HepG2 (cell line): ENCODE data around the gene ISG20. TPM values are rescaled to one million over a fixed set of nuclear protein-coding genes. Genes with fewer than 3 reads are reported as not detected.

Source experiments
- ATAC-seq: fragments of 200-7000 bp; cut with Tn5 transposase; 3 replicates; pipeline ENCODE4 v1.9.1; 2020; ENCODE audit warnings: mild to moderate bottlenecking, moderate library complexity
- BruUV-seq: library from RNA; stranded (reverse); fragments of 400-500 nt; replicated peaks from 2 replicates; lab custom pipeline; 2021; lab: Mats Ljungman, UMichigan
- CTCF ChIA-PET: fragments of 300-600 bp; formaldehyde crosslinking; extraction: SDS; loops from one replicate; lab custom pipeline; 2021; ENCODE audit warnings: low total read pairs, inconsistent platforms, low intra/inter-chr PET ratio; lab: Yijun Ruan, JAX
- POLR2A ChIA-PET: fragments of 350-600 bp; sonication (Branson Sonifier 250); formaldehyde crosslinking; loops from one replicate; lab custom pipeline; 2020; ENCODE audit warnings: antibody characterized with exemption, inconsistent platforms; lab: Yijun Ruan, JAX
- DNase-seq: peaks from one replicate; pipeline ENCODE4 v3.0.0-alpha.2; 2015; ENCODE audit warnings: low spot score
- FAIRE-seq: peaks from 3 replicates; lab custom pipeline; 2011; peaks lifted over from hg19 to GRCh38; lab: Jason Lieb, UNC
- H2AFZ ChIP-seq: one replicate; pipeline ENCODE4 v1.6.1; 2011; ENCODE audit warnings: low read length, inconsistent platforms
- H3K27ac ChIP-seq: fragments of 300-600 bp; 3 replicates; pipeline ENCODE4 v1.8.0; 2011; ENCODE audit warnings: mixed run types, mild to moderate bottlenecking, mixed read lengths, low read length, inconsistent platforms; ENCODE audit not compliant: insufficient read depth; ENCODE audit errors: extremely low read length
- H3K27me3 ChIP-seq, 2 experiments: fragments of 200-600 bp in 1 of 2; 2 replicates in 1 of 2; 3 replicates in 1 of 2; pipeline versions ENCODE4 v1.6.0 to v1.8.0; 2011; ENCODE audit warnings: low read length in 2 of 2, mild to moderate bottlenecking in 2 of 2, moderate library complexity in 2 of 2, inconsistent platforms in 1 of 2; ENCODE audit not compliant: insufficient read depth in 2 of 2, control insufficient read depth in 1 of 2
- H3K36me3 ChIP-seq, 2 experiments: fragments of 200-600 bp in 1 of 2; replicated peaks in 1 of 2; 2 replicates in 1 of 2; 3 replicates in 1 of 2; pipeline versions ENCODE4 v1.5.1 to v1.8.0; 2011; ENCODE audit warnings: low read length in 2 of 2, inconsistent platforms in 1 of 2; ENCODE audit not compliant: insufficient read depth in 2 of 2, control insufficient read depth in 1 of 2
- H3K4me1 ChIP-seq: 2 replicates; pipeline ENCODE4 v1.5.1; 2012; ENCODE audit warnings: low read length, inconsistent platforms; ENCODE audit not compliant: insufficient read depth
- H3K4me2 ChIP-seq: 2 replicates; pipeline ENCODE4 v1.6.0; 2011; ENCODE audit warnings: low read depth, low read length, inconsistent platforms
- H3K4me3 ChIP-seq, 3 experiments: fragments of 200-600 bp in 1 of 3; sonication (generic), shearing (Covaris generic) in 1 of 3; replicated peaks in 1 of 3; 2 replicates each; pipeline ENCODE4 v1.5.1; 2011 to 2016; ENCODE audit warnings: low read length in 3 of 3, inconsistent platforms in 2 of 3, low read depth in 2 of 3, mild to moderate bottlenecking in 2 of 3, control low read depth in 1 of 3, mixed read lengths in 1 of 3; ENCODE audit not compliant: insufficient read depth in 1 of 3
- H3K79me2 ChIP-seq: one replicate; pipeline ENCODE4 v1.6.1; 2011; ENCODE audit warnings: low read length, inconsistent platforms; ENCODE audit not compliant: insufficient read depth
- H3K9ac ChIP-seq: 2 replicates; pipeline ENCODE4 v1.6.0; 2011; ENCODE audit warnings: mild to moderate bottlenecking, low read depth, low read length, inconsistent platforms; ENCODE audit not compliant: insufficient read depth
- H3K9me3 ChIP-seq: 2 replicates; pipeline ENCODE4 v1.5.1; 2012; ENCODE audit warnings: mild to moderate bottlenecking, low read length
- H4K20me1 ChIP-seq: 2 replicates; pipeline ENCODE4 v1.6.0; 2011; ENCODE audit warnings: inconsistent platforms, mild to moderate bottlenecking, low read length, moderate library complexity; ENCODE audit not compliant: insufficient read depth
- ASH2L ChIP-seq: fragments of 300-600, 200-600 bp; sonication (generic); IDR thresholded peaks from 2 replicates; pipeline ENCODE4 v1.7.0; 2017; ENCODE audit warnings: low read depth, mild to moderate bottlenecking, moderate library complexity, mixed read lengths, low read length; ENCODE audit not compliant: insufficient read length
- DNMT3B ChIP-seq: conservative IDR thresholded peaks from 2 replicates; pipeline ENCODE4 v1.6.1; 2016; ENCODE audit warnings: missing biosample characterization, control low read depth
- LCORL ChIP-seq, 2 experiments: fragments of 450-650 bp in 1 of 2; sonication (generic) in 1 of 2; formaldehyde crosslinking in 1 of 2; IDR thresholded peaks; 2 replicates each; pipeline versions ENCODE4 v1.5.0 to v1.6.1; 2017 to 2020; ENCODE audit warnings: antibody characterized with exemption in 1 of 2, missing genetic modification reagents in 1 of 2
- PRDM15 ChIP-seq: sonication (generic); formaldehyde crosslinking; IDR thresholded peaks from 2 replicates; pipeline ENCODE4 v1.4.0; 2020; ENCODE audit warnings: missing genetic modification reagents
- ZBTB4 ChIP-seq: sonication (generic); formaldehyde crosslinking; IDR thresholded peaks from 2 replicates; pipeline ENCODE4 v1.4.0; 2020; ENCODE audit warnings: missing genetic modification reagents, mild to moderate bottlenecking, borderline replicate concordance
- ZKSCAN1 ChIP-seq: fragments of 150-350 bp; IDR thresholded peaks from 2 replicates; pipeline ENCODE4 v1.6.1; 2014; ENCODE audit warnings: low read length
- ZNF251 ChIP-seq: sonication (generic); formaldehyde crosslinking; IDR thresholded peaks from 2 replicates; pipeline ENCODE4 v1.9.0; 2021; ENCODE audit warnings: mild to moderate bottlenecking, missing genetic modification reagents
- ZNF331 ChIP-seq: sonication (generic); formaldehyde crosslinking; IDR thresholded peaks from 2 replicates; pipeline ENCODE4 v1.4.0; 2020; ENCODE audit warnings: missing genetic modification reagents
- ZNF343 ChIP-seq: sonication (generic); formaldehyde crosslinking; IDR thresholded peaks from 2 replicates; pipeline ENCODE4 v1.4.0; 2020; ENCODE audit warnings: mild to moderate bottlenecking, missing genetic modification reagents
- ZNF460 ChIP-seq: sonication (generic); formaldehyde crosslinking; IDR thresholded peaks from 2 replicates; pipeline ENCODE4 v1.5.1; 2020; ENCODE audit warnings: missing genetic modification reagents, mild to moderate bottlenecking, borderline replicate concordance
- WGBS: methylation state at CpG from one replicate; pipeline ENCODE4 v1.1.6; 2017; ENCODE audit warnings: low lambda C conversion rate; 5-methylcytosine and 5-hydroxymethylcytosine counted together
- in situ Hi-C: cut with HindIII; loops from 2 replicates; pipeline ENCODE4 v1.10.0; 2017; ENCODE audit warnings: low pct_unique_long_range_greater_than_20kb; ENCODE audit not compliant: extremely low pct_ligation_motif_present
- intact Hi-C: fragments of 100-400 bp; cut with micrococcal nuclease; formaldehyde crosslinking; loops from one replicate; pipeline ENCODE4 v1.10.0; 2022; ENCODE audit not compliant: unreplicated experiment
- polyA plus RNA-seq, 8 experiments: library from polyadenylated mRNA; depleted of rRNA in 3 of 8; stranded (reverse) in 7 of 8; unstranded in 1 of 8; fragments of >200 nt; fragmentation: Illumina TruSeq in 4 of 8; extraction: Trizol in 4 of 8; gene quantifications; 2 replicates each; pipeline versions ENCODE4 v1.2.1 to v1.2.3, GENCODE V29; 2011 to 2016; ENCODE audit warnings: low read depth in 4 of 8, missing spikeins in 1 of 8, mixed read lengths in 1 of 8; ENCODE audit not compliant: insufficient read depth in 1 of 8
- total RNA-seq, 5 experiments: library from RNA; depleted of rRNA; stranded (reverse); fragments of >200 nt; fragmentation: Illumina TruSeq; extraction: Trizol; gene quantifications; 2 replicates each; pipeline ENCODE4 v1.2.3, GENCODE V29; 2016; ENCODE audit warnings: low read depth in 1 of 5
- TF ChIP-seq, protein P1 (sequence below): sonication (generic); formaldehyde crosslinking; IDR thresholded peaks from 2 replicates; pipeline ENCODE4 v1.5.0; 2020; ENCODE audit warnings: missing genetic modification reagents

The ISG20 gene
- total and polyA plus RNA-seq, 2 of the 13 experiments (the other 11 are each of a cell fraction or from before 2014, with no cell fraction given), result 6.3 to 31.5 TPM

GRCh38 chr15:88634449-88634848 is 4.4 kb upstream of the ISG20 start:
- FAIRE-seq (no peak), DNase-seq (no peak), ATAC-seq (no peak)
- H3K27ac ChIP-seq, result no peak overlapping the region
- H2AFZ ChIP-seq, result no peak overlapping the region
- no peaks in the 10 kb centered on the region for H3K27me3 ChIP-seq
- H3K36me3 ChIP-seq, result peaks cover 23 to 34% of the 10 kb centered on the region in 2 experiments
- intact Hi-C loops (no loop called here), in situ Hi-C loops (no loop called here)
- BruUV-seq, result no TSS peak
- WGBS, result 97% methylated on average over 2 of the region's 2 CpGs
- H3K9me3 ChIP-seq, result no peaks in the 10 kb centered on the region
- no peak overlapping the region for H3K9ac ChIP-seq
- no peak overlapping the region for H3K4me2 ChIP-seq
- CTCF ChIA-PET, result no interaction called here
- POLR2A ChIA-PET, result interaction anchor here (1.0 to 2.4 kb wide), 2 partner anchors 10 to 12 kb away, joined by 3 to 19 read pairs; no protein-coding TSS in a partner anchor
- H3K4me3 ChIP-seq, result no peak overlapping the region
- peaks cover 2% of the 10 kb centered on the region for H3K79me2 ChIP-seq
- H3K4me1 ChIP-seq, result peaks cover 31% of the 10 kb centered on the region
- 0 out of 2 replicates have a peak, but pooled peaks cover 5% of the 10 kb centered on the region for H4K20me1 ChIP-seq
- TF ChIP-seq, protein P1, sequence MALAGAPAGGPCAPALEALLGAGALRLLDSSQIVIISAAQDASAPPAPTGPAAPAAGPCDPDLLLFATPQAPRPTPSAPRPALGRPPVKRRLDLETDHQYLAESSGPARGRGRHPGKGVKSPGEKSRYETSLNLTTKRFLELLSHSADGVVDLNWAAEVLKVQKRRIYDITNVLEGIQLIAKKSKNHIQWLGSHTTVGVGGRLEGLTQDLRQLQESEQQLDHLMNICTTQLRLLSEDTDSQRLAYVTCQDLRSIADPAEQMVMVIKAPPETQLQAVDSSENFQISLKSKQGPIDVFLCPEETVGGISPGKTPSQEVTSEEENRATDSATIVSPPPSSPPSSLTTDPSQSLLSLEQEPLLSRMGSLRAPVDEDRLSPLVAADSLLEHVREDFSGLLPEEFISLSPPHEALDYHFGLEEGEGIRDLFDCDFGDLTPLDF (CRISPR knock-in tag), result no peak
- TF ChIP-seq ZNF460 (CRISPR knock-in tag), result no peak
- no peak for TF ChIP-seq LCORL (IDR thresholded peaks at IDR 0.05)
- TF ChIP-seq LCORL (CRISPR knock-in tag; IDR thresholded peaks at IDR 0.05), result no peak
- TF ChIP-seq DNMT3B (CRISPR knock-in tag), result no peak
- TF ChIP-seq ZBTB4 (CRISPR knock-in tag), result no peak
- TF ChIP-seq ZNF251, result no peak
- TF ChIP-seq ZNF331, result no peak
- TF ChIP-seq ZNF343, result no peak
- no peak for TF ChIP-seq ASH2L
- no peak for TF ChIP-seq ZKSCAN1
- TF ChIP-seq PRDM15, result no peak
